Upper lobe of left lung (tissue), 6 donors: ENCODE results near the gene FOXB1. TPM values are rescaled to one million over a fixed set of nuclear protein-coding genes. Genes with fewer than 3 reads are reported as not detected.
A peak's percentile ranks its signal among the peaks of the same experiment; 100 is the strongest.

ENCODE experiments used
- ATAC-seq, 2 donors: fragments of 200-7000 bp; cut with Tn5 transposase; one replicate each; pipeline ENCODE4 v1.9.1; 2022; ENCODE audit warnings: mild to moderate bottlenecking in 2 of 2, moderate library complexity in 2 of 2; ENCODE audit not compliant: low FRiP score in 2 of 2
- DNase-seq, 2 donors: peaks; one replicate each; pipeline ENCODE4 v3.0.0-alpha.2; 2019 to 2020
- H3K27ac ChIP-seq, 4 donors: fragments of 200-600 bp; sonication (generic); one replicate each; pipeline ENCODE4 v1.5.1; 2016 to 2019
- H3K27me3 ChIP-seq, 4 donors: fragments of 200-600 bp; sonication (generic); one replicate each; pipeline ENCODE4 v1.5.1; 2017 to 2019
- H3K36me3 ChIP-seq, 4 donors: fragments of 200-600 bp; sonication (generic); one replicate each; pipeline ENCODE4 v1.5.1; 2016 to 2019
- H3K4me1 ChIP-seq, 4 donors: fragments of 200-600 bp; sonication (generic); one replicate each; pipeline ENCODE4 v1.5.1; 2018 to 2019
- H3K4me3 ChIP-seq, 4 donors: fragments of 200-600 bp; sonication (generic); one replicate each; pipeline ENCODE4 v1.5.1; 2017 to 2019; ENCODE audit warnings: mild to moderate bottlenecking in 2 of 4, moderate library complexity in 1 of 4
- H3K9me3 ChIP-seq, 4 donors: fragments of 200-600 bp; sonication (generic); one replicate each; pipeline ENCODE4 v1.5.1; 2018 to 2019
- EP300 ChIP-seq, 4 donors: sonication (generic); formaldehyde crosslinking; IDR thresholded peaks; one replicate each; pipeline ENCODE4 v1.5.1; 2017; ENCODE audit warnings: antibody characterized with exemption in 4 of 4, control low read depth in 2 of 4
- POLR2A ChIP-seq, 4 donors: fragments of 450-650 bp; IDR thresholded peaks; one replicate each; pipeline ENCODE4 v1.5.1; 2016 to 2017; ENCODE audit warnings: antibody characterized with exemption in 4 of 4, mild to moderate bottlenecking in 2 of 4
- POLR2AphosphoS5 ChIP-seq, 2 donors: sonication (generic); formaldehyde crosslinking; IDR thresholded peaks; one replicate each; pipeline ENCODE4 v1.5.1; 2017; ENCODE audit warnings: antibody characterized with exemption in 2 of 2
- WGBS, 2 donors: methylation state at CpG; one replicate each; pipeline ENCODE4 v1.1.5; 2017 to 2018; 5-methylcytosine and 5-hydroxymethylcytosine counted together
- total RNA-seq, 6 donors: library from RNA; depleted of rRNA in 4 of 6; stranded (reverse); fragments of >200 nt in 4 of 6; gene quantifications; one replicate each; pipeline versions ENCODE4 v1.1.0 to v1.2.1, GENCODE V29; 2016 to 2021
- TF ChIP-seq, protein P1 (sequence below), 6 experiments: fragments of 450-650 bp in 4 of 6; fragments of 200-600 bp in 2 of 6; sonication (generic) in 2 of 6; IDR thresholded peaks; one replicate each; pipeline ENCODE4 v1.5.1; 2016 to 2019; ENCODE audit warnings: antibody characterized with exemption in 6 of 6
- donor health status: DM: no; HTN: no; CAD: no; lungs with moderate emphysema.
- donor health status: DM: no; HTN: yes; CAD: no; lungs with severe emphysema.

FOXB1 gene
- total RNA-seq, 6 donors from 2014 or later, result not detected

DNA sequence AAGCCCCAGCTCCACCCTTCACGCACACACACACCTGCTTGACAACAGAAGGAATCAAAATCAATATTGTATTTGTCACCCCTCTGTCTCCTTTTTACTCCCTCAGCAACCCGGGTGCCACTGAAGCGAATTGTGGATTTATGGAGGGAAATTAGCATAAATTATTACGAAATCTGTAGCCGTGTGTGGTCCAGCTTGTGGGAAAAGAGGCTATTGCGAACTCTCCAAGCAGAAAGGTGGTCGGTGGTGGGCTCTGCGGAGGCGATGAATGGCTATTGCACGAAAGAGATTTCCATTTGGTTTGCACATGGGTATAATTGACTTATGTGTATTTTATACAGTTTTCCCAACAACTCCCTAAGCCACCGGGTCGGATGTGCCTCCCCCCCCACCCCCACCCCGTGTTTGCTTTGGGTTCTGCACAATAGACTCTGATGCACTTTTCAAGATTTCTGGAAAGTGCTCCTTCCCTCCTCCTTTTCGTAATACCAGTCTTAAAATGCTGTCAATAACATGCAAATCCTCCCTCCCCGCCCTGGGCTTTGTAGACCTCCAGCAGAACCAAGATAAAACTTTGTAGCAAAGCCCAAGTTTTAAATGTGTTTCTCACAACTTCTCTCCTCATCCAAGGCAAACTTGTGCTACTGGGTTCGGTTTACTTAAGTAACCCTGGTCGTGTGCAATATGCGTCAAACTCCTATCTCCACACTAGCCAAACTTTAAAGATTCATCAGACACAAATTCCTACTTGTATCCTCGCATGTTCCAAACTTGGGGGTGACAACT lies 3.1 kb upstream of the FOXB1 start:
- no peak for TF ChIP-seq EP300 (IDR thresholded peaks at IDR 0.05)
- TF ChIP-seq, protein P1, sequence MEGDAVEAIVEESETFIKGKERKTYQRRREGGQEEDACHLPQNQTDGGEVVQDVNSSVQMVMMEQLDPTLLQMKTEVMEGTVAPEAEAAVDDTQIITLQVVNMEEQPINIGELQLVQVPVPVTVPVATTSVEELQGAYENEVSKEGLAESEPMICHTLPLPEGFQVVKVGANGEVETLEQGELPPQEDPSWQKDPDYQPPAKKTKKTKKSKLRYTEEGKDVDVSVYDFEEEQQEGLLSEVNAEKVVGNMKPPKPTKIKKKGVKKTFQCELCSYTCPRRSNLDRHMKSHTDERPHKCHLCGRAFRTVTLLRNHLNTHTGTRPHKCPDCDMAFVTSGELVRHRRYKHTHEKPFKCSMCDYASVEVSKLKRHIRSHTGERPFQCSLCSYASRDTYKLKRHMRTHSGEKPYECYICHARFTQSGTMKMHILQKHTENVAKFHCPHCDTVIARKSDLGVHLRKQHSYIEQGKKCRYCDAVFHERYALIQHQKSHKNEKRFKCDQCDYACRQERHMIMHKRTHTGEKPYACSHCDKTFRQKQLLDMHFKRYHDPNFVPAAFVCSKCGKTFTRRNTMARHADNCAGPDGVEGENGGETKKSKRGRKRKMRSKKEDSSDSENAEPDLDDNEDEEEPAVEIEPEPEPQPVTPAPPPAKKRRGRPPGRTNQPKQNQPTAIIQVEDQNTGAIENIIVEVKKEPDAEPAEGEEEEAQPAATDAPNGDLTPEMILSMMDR (IDR thresholded peaks at IDR 0.05), result no peak
- TF ChIP-seq POLR2AphosphoS5 (IDR thresholded peaks at IDR 0.05), result no peak

DNA sequence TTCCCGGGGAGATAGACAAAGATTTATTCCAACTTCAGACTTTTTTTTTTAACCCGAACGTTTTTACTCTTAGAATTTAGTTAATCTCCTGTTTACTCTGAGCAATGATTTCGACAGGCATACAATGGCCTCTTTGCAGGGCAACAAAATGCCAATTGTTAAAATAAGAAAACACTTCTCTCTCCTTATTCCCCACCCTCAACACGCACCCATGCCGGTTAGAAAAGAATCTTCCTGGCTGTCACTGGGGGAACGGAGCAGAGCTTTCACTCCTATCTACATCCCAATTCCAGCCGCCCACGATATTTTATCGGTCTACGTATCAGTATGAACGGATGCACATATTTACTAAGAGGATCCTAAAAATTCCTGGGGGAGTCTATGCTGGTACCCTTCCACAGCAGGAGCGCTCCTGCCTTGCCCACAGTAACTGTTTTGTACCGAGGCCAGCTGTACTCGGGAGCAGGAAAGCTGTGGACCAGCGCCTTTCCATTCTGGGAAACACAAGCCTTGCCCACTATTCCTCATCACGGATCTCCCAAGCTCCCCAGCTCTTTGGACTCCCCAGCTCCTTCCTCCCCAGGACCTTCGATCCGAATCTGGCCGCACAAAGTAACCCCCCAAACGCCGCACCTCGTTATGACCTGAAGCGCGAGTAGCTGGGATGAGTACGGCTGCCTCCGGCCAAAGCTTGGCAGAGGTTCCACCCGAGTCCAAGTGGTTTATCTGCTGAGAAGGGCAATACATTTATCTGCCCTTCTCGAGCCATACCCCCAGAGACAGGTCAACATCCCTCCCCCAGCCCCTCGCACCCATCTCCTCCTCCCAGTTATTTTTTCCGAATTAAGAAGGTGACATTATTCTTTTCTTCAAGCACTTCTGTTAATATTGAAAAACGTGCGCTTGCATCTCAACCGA lies 2.2 kb upstream of the FOXB1 start:
- no peak overlapping the region for H3K4me3 ChIP-seq
- no peaks in the 10 kb centered on the region for H3K9me3 ChIP-seq
- no peaks in the 10 kb centered on the region for H3K36me3 ChIP-seq
- H3K27me3 ChIP-seq, result peaks cover 0 to 94% (median 55%) of the 10 kb centered on the region in 4 donors
- WGBS, 2 donors, result 9 to 11% methylated on average over 33 to 34 of the region's 34 CpGs
- peaks cover 26 to 52% (median 33%) of the 10 kb centered on the region in 4 donors for H3K4me1 ChIP-seq
- no peak overlapping the region for H3K27ac ChIP-seq
- ATAC-seq (no peak), DNase-seq (no peak)
- TF ChIP-seq EP300 (IDR thresholded peaks at IDR 0.05), result no peak

More for the DNA sequence above, 3.1 kb upstream of the FOXB1 start:
- DNase-seq (no peak), ATAC-seq (no peak)
- 12 to 13% methylated on average over 19 of the region's 19 CpGs for WGBS, 2 donors
- Histone ChIP-seq H3K4me1 (peaks cover 23 to 50% (median 32%) of the 10 kb centered on the region in 4 donors), H3K27me3 (peaks cover 0 to 99% (median 57%) of the 10 kb centered on the region in 4 donors), H3K9me3 (no peaks in the 10 kb centered on the region), H3K27ac (no peak overlapping the region), H3K36me3 (no peaks in the 10 kb centered on the region), H3K4me3 (no peak overlapping the region)

DNA sequence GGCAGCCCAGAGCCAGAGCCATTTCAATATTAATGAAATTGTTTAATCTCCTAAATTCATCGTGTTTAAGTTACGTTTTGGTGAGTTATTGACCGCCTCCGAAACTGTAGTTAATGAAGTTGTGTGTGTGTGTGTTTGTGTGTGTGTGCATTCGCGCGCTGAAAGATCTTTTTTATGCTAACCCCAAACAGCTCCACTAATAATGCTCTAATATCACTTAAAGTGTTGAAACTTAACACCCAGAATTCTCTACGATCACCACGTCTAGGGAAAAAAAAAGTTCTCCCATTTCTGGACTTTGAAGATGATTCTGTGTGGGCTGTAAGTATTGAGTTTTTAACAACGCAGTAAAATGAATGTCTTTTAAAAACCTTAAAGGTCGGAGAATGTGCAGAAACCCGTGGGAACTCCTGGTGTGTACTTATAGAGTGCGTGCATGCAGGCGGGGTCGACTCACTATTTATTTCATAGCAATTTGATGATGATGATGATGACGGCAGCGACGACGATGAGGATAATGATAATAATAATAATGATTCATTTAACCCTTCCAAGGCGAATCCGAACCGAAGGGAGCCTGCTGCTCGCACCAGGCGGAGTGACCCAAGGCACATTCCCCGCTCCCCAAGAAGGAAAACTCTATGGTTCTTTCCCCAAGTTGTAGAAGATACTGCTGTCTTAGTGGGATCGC lies 1.4 kb upstream of the FOXB1 start:
- H3K4me1 ChIP-seq, result peaks cover 25 to 50% (median 31%) of the 10 kb centered on the region in 4 donors
- no peaks in the 10 kb centered on the region for H3K36me3 ChIP-seq
- H3K27me3 ChIP-seq, result peaks cover 0 to 87% (median 53%) of the 10 kb centered on the region in 4 donors
- H3K4me3 ChIP-seq, result no peak overlapping the region
- 11 to 16% methylated on average over 25 to 26 of the region's 26 CpGs for WGBS, 2 donors
- no peak overlapping the region for H3K27ac ChIP-seq
- no peaks in the 10 kb centered on the region for H3K9me3 ChIP-seq
- ATAC-seq, result no peak
- no peak for TF ChIP-seq EP300 (IDR thresholded peaks at IDR 0.05)
- no peak for TF ChIP-seq POLR2AphosphoS5 (IDR thresholded peaks at IDR 0.05)
- TF ChIP-seq, protein P1 (IDR thresholded peaks at IDR 0.05), result no peak
- no peak for DNase-seq

DNA sequence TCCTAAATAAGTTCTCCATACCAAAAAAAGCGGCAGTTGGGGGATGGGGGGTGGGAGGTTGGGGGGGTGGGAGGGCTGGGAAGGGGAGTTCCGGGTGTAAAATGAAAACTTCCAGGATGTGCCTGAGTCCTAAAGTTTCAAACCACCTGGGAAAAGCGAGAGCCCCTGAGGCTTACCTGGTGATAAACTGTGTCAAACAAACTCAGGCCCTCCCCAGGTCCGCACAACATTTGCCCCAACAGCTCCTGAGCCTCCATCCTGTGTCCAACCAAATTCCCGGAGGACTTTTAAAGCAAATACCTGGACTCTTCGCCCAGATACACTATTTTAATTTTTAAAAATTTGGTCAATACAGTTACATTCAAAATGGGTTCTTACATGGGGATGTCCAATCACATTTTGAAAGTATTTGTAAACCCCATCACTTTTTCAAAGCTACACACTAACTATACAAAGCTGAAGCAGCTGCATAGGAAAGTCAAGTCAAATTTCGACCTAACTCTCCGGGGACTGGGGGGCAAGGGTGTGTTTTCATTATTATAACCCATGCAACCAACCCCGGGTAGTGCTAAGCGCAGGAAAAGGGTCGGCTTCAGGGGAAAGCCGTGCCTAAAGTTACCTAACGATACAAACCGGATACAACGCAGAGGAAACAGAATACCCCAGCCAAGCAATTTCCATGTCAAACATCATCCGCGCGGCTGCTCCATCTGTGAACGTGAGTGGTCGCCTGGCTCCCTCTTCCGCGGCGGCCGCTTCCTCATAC lies 685 bp upstream of the FOXB1 start:
- DNase-seq, result peak in 1 of 2 donors; percentile 71
- TF ChIP-seq POLR2AphosphoS5 (IDR thresholded peaks at IDR 0.05) (no peak), POLR2A (IDR thresholded peaks at IDR 0.05) (no peak), EP300 (IDR thresholded peaks at IDR 0.05) (no peak)
- TF ChIP-seq, protein P1 (IDR thresholded peaks at IDR 0.05), result no peak
- Histone ChIP-seq H3K27me3 (peaks cover 0 to 88% (median 51%) of the 10 kb centered on the region in 4 donors), H3K4me3 (no peak overlapping the region), H3K27ac (no peak overlapping the region), H3K9me3 (no peaks in the 10 kb centered on the region), H3K36me3 (no peaks in the 10 kb centered on the region), H3K4me1 (peaks cover 25 to 50% (median 31%) of the 10 kb centered on the region in 4 donors)
- ATAC-seq, result no peak
- WGBS, 2 donors, result 5 to 6% methylated on average over 20 to 24 of the region's 24 CpGs
